ENCODE results near the gene NOTCH3.

The NOTCH3 gene

GRCh38 chr19:15110418-15110815 is 90.4 kb downstream of the NOTCH3 start:
- TF ChIP-seq CTCF (conservative IDR thresholded peaks at IDR 0.05): no peak
- no peak overlapping the region for H3K27ac ChIP-seq

DNA sequence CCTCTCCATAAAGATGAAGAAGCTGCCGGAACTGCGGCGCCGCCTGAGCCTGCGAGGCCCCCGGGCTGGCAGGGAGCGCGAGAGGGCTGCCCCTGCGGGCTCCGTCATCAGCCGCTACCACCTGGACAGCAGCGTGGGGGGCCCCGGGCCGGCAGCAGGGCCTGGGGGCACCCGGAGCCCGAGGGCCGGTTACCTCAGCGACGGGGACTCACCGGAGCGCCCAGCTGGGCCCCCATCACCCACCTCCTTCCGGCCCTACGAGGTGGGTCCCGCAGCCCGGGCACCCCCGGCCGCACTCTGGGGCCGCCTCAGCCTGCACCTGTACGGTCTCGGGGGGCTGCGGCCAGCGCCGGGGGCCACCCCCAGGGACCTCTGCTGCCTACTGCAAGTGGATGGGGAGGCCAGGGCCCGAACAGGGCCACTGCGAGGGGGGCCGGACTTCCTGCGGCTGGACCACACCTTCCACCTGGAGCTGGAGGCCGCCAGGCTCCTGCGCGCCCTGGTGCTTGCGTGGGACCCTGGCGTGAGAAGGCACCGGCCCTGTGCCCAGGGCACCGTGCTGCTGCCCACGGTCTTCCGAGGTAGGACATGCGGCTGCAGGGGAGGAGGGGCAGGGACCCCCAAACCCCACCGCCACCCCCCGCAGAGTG is 90.9 kb downstream of the NOTCH3 start:
- H3K27ac ChIP-seq: no peak overlapping the region
- TF ChIP-seq CTCF (conservative IDR thresholded peaks at IDR 0.05): no peak
